GM21576 (cell line): ENCODE data around the gene USP44.
"Not testable (repeated sequence)": the region's sequence is repeated elsewhere in the genome, so short reads cannot be mapped to it uniquely, and the experiment has no call there.

Experiments used
- ATAC-seq: cut with Tn5 transposase; IDR thresholded peaks from one replicate; pipeline ENCODE4 v1.9.1; 2021; ENCODE audit warnings: mild to moderate bottlenecking, moderate library complexity; ENCODE audit not compliant: unreplicated experiment

USP44 gene

GRCh38 chr12:95551305-95551704, at the start of gene USP44:
Gene USP44 (minus strand): TSS chr12:95551476. CDS start chr12:95534256, 17,220 bp downstream.
- no peak for ATAC-seq

GRCh38 chr12:95600567-95600966, 49.3 kb upstream of the USP44 start:
- no peak for ATAC-seq

GRCh38 chr12:95599880-95600279, 48.6 kb upstream of the USP44 start:
- ATAC-seq, result no peak

GRCh38 chr12:95594136-95594535, 42.9 kb upstream of the USP44 start:
- ATAC-seq, result no peak

- no peak for ATAC-seq
These were observed 42.1 kb upstream of the USP44 start for GRCh38 chr12:95593266-95593871.

GRCh38 chr12:95591731-95592130, 40.5 kb upstream of the USP44 start:
- no peak for ATAC-seq

- ATAC-seq, result no peak
These were observed 39.5 kb upstream of the USP44 start for GRCh38 chr12:95590775-95591174.

GRCh38 chr12:95583933-95584332, 32.7 kb upstream of the USP44 start:
- ATAC-seq, result no peak

GRCh38 chr12:95582230-95583058, 31.2 kb upstream of the USP44 start:
- no peak for ATAC-seq

GRCh38 chr12:95577820-95578219, 26.5 kb upstream of the USP44 start:
- ATAC-seq, result no peak

GRCh38 chr12:95574799-95575452, 23.6 kb upstream of the USP44 start:
- ATAC-seq, result no peak

- peak; percentile 43 for ATAC-seq
These were observed 22.8 kb upstream of the USP44 start for GRCh38 chr12:95573951-95574576.

- ATAC-seq, result no peak
These were observed 20.1 kb upstream of the USP44 start for GRCh38 chr12:95571369-95571768.

GRCh38 chr12:95568045-95568444, 16.8 kb upstream of the USP44 start:
- not testable (repeated sequence) for ATAC-seq

- no peak for ATAC-seq
These were observed 6.3 kb upstream of the USP44 start for GRCh38 chr12:95557625-95558024.

- no peak for ATAC-seq
These were observed 3.3 kb upstream of the USP44 start for GRCh38 chr12:95554532-95555071.

- no peak for ATAC-seq
These were observed 2.1 kb upstream of the USP44 start for GRCh38 chr12:95553197-95553943.

GRCh38 chr12:95551913-95552516, 739 bp upstream of the USP44 start:
- ATAC-seq, result no peak

- no peak for ATAC-seq
These were observed 1.7 kb downstream of the USP44 start for GRCh38 chr12:95549392-95550084.
